Measurements from ENCODE around the gene TACC2.
A peak's percentile ranks its signal among the peaks of the same experiment; 100 is the strongest.

GRCh38 chr10:122142641-122143237 is 153.8 kb downstream of the TACC2 start:
- TF ChIP-seq CTCF (IDR thresholded peaks at IDR 0.05; ENCODE audit: borderline replicate concordance, extremely low read depth, low read length, poor library complexity, severe bottlenecking) (peak; percentile 86), EZH2 (IDR thresholded peaks at IDR 0.05; ENCODE audit: borderline replicate concordance, low read depth, low read length, severe bottlenecking) (no peak)

All from DND-41 (cell line).